T-helper 1 cell treated with Interleukin-12 subunit alpha and Interleukin-12 subunit beta and Interleukin-4 antibody, amounts not matched to agents 30 μg/mL and 1 μg/mL, for 36 hours (primary cell): ENCODE measurements around the gene KCNS1.

Experiments
- H3K27ac Mint-ChIP-seq: one replicate; pipeline ENCODE4 v1.8.0; 2021; ENCODE audit warnings: mild to moderate bottlenecking, mixed read lengths
- H3K27me3 Mint-ChIP-seq: one replicate; pipeline ENCODE4 v1.8.0; 2021; ENCODE audit warnings: low read depth, mixed read lengths
- H3K36me3 Mint-ChIP-seq: one replicate; pipeline ENCODE4 v1.8.0; 2021; ENCODE audit warnings: low read depth, mixed read lengths
- H3K4me1 Mint-ChIP-seq: one replicate; pipeline ENCODE4 v1.8.0; 2021; ENCODE audit warnings: low read depth, mixed read lengths
- H3K4me3 Mint-ChIP-seq: one replicate; pipeline ENCODE4 v1.8.0; 2021; ENCODE audit warnings: mild to moderate bottlenecking, moderate library complexity, mixed read lengths
- H3K9me3 Mint-ChIP-seq: one replicate; pipeline ENCODE4 v1.8.0; 2021; ENCODE audit warnings: mixed read lengths

The KCNS1 gene

GRCh38 chr20:45095805-45096238, 5.1 kb downstream of the KCNS1 start:
- no peak overlapping the region for H3K27ac Mint-ChIP-seq
- H3K4me1 Mint-ChIP-seq: peaks cover 6% of the 10 kb centered on the region
- H3K36me3 Mint-ChIP-seq: peaks cover 4% of the 10 kb centered on the region
- no peaks in the 10 kb centered on the region for H3K9me3 Mint-ChIP-seq
- no peak overlapping the region for H3K4me3 Mint-ChIP-seq
- peaks cover 35% of the 10 kb centered on the region for H3K27me3 Mint-ChIP-seq

DNA sequence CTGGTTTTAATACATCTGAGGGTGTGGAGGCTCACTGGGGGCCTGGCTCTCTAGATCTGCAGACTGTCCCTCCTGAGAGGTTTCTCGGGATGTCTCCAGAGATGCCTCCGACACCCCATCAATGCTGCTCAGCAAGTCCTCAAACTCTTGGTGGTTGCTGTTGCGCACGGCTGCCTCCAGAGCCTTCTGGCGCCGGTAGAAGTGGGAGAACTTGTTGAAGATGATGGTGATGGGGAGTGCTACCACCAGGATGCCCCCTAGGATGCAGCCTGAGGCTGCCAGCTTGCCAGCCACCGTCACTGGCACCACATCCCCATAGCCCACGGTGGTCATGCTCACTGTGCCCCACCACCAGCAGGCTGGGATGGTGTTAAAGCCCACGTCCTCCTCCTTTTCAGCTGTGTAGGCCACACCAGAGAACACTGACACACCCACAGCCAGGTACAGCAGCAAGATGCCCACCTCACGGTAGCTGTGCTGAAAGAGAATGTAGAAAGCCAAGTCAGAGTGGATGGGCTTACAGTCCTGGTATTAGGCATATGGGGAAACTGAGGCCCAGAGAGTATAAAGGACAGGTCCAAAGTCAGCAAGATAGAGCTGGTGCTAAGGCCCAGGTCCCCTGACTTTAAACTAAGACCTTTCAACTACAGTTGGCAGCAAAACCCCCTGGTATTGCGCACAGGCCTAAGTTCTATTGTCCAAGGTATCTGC, 5.9 kb downstream of the KCNS1 start:
- Mint-ChIP-seq H3K4me1 (peaks cover 6% of the 10 kb centered on the region), H3K27ac (no peak overlapping the region), H3K36me3 (peaks cover 5% of the 10 kb centered on the region), H3K27me3 (peaks cover 28% of the 10 kb centered on the region), H3K4me3 (no peak overlapping the region), H3K9me3 (no peaks in the 10 kb centered on the region)

GRCh38 chr20:45094201-45094600, 6.7 kb downstream of the KCNS1 start:
- Mint-ChIP-seq H3K36me3 (peaks cover 5% of the 10 kb centered on the region), H3K4me1 (peaks cover 6% of the 10 kb centered on the region), H3K27ac (no peak overlapping the region), H3K27me3 (peaks cover 20% of the 10 kb centered on the region), H3K9me3 (no peaks in the 10 kb centered on the region), H3K4me3 (no peak overlapping the region)

DNA sequence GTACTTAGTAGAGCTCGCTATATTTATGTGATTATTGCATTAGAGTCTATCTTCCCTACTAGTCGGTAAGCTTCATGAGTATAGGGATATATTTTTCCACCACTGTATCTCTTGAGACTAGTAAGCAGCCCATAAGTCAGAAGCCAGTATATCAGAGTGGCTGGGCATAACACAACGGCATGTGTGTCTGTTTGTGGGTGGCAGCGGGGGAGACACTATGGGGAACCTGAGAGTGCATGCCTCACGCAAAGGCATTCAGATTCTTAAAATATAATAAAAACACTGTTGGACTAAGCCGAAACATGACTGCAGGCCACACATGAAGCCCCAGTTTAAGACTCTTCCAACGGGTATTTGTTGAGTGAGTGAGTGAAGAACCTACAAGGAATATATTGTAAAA, 8.0 kb downstream of the KCNS1 start:
- Mint-ChIP-seq H3K4me3 (no peak overlapping the region), H3K9me3 (no peaks in the 10 kb centered on the region), H3K4me1 (peaks cover 6% of the 10 kb centered on the region), H3K36me3 (peaks cover 12% of the 10 kb centered on the region), H3K27me3 (peaks cover 13% of the 10 kb centered on the region), H3K27ac (no peak overlapping the region)

DNA sequence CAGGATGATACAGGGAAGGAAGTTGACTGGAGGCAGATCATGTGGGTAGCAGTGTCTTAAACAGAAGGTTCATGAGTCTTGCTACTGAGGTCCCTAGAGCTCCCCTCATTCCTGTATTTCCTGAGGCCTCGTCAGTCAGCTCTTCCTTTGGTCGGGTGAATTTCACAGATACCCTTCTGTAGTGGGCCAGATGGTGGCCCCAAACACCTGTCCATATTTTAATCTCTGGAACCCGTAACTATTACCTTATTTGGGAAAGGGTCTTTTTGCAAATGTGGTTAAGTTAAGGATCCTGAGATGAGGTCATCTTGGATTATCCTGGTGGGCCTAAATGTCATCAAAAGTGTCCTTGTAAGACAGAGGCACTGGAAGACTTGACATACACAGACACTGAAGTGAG, 9.6 kb downstream of the KCNS1 start:
- Mint-ChIP-seq H3K36me3 (peaks cover 17% of the 10 kb centered on the region), H3K27ac (no peak overlapping the region), H3K4me3 (no peak overlapping the region), H3K27me3 (peaks cover under 1% of the 10 kb centered on the region), H3K4me1 (peaks cover 5% of the 10 kb centered on the region), H3K9me3 (no peaks in the 10 kb centered on the region)

- Mint-ChIP-seq H3K27me3 (no peaks in the 10 kb centered on the region), H3K4me1 (peaks cover 9% of the 10 kb centered on the region), H3K9me3 (no peaks in the 10 kb centered on the region), H3K36me3 (peaks cover 26% of the 10 kb centered on the region), H3K4me3 (no peak overlapping the region), H3K27ac (no peak overlapping the region)
These were observed 10.4 kb downstream of the KCNS1 start for GRCh38 chr20:45090481-45090880.

- no peaks in the 10 kb centered on the region for H3K27me3 Mint-ChIP-seq
- no peak overlapping the region for H3K27ac Mint-ChIP-seq
- peaks cover 40% of the 10 kb centered on the region for H3K36me3 Mint-ChIP-seq
- H3K4me3 Mint-ChIP-seq: no peak overlapping the region
- H3K4me1 Mint-ChIP-seq: peaks cover 12% of the 10 kb centered on the region
- no peaks in the 10 kb centered on the region for H3K9me3 Mint-ChIP-seq
These were observed 12.7 kb downstream of the KCNS1 start for GRCh38 chr20:45088247-45088646.

DNA sequence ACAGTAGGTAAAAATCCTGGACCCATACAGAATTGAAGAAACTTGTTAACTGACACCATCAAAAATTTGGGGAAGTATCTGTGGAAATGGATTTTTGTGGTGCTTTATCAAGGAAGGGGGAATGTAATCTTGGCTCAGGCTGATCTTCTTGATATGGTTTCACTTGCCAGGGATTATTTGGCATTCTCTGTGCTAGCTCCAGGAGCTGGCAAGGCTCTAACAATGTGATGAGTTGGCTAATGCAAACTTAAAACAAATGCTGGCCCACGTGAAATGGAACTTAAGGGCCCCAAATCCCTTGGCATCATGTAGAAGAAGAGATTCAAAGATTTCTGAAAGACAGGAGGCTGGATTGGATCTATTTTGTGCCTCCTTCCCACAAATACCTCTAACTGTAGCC, 13.1 kb downstream of the KCNS1 start:
- Mint-ChIP-seq H3K27ac (no peak overlapping the region), H3K27me3 (no peaks in the 10 kb centered on the region), H3K36me3 (peaks cover 44% of the 10 kb centered on the region), H3K9me3 (peaks cover under 1% of the 10 kb centered on the region), H3K4me1 (peaks cover 12% of the 10 kb centered on the region), H3K4me3 (no peak overlapping the region)

- Mint-ChIP-seq H3K36me3 (peaks cover 50% of the 10 kb centered on the region), H3K27ac (no peak overlapping the region), H3K4me1 (peaks cover 12% of the 10 kb centered on the region), H3K4me3 (no peak overlapping the region), H3K9me3 (peaks cover 6% of the 10 kb centered on the region), H3K27me3 (no peaks in the 10 kb centered on the region)
These were observed 13.7 kb downstream of the KCNS1 start for GRCh38 chr20:45087097-45087790.

GRCh38 chr20:45085867-45086266, 15.1 kb downstream of the KCNS1 start:
- Mint-ChIP-seq H3K27me3 (no peaks in the 10 kb centered on the region), H3K9me3 (peaks cover 11% of the 10 kb centered on the region), H3K36me3 (peaks cover 60% of the 10 kb centered on the region), H3K4me3 (no peak overlapping the region), H3K27ac (peak overlapping the region; percentile 7), H3K4me1 (peaks cover 12% of the 10 kb centered on the region)

DNA sequence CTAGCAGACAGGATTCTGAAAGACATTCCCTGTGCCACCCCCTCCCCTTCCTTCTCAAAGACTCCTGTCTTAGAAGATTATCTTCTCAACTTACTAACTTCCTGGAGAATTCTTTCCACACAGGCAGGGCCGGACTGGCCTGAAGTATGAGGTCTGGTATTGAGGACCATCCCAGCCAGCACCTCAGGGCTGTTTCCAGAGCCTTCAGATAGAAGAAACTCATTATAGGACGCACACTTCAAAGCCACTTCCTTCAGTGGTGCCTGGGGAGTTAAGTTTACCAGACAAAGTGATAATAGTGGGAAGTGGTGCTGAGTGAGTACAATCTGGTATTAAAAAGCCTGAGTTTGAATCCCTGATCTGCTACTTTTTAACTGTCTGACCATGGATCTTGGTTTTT, 15.6 kb downstream of the KCNS1 start:
- H3K4me1 Mint-ChIP-seq: peaks cover 12% of the 10 kb centered on the region
- H3K9me3 Mint-ChIP-seq: peaks cover 11% of the 10 kb centered on the region
- H3K4me3 Mint-ChIP-seq: no peak overlapping the region
- H3K27me3 Mint-ChIP-seq: no peaks in the 10 kb centered on the region
- peaks cover 63% of the 10 kb centered on the region for H3K36me3 Mint-ChIP-seq
- H3K27ac Mint-ChIP-seq: no peak overlapping the region

DNA sequence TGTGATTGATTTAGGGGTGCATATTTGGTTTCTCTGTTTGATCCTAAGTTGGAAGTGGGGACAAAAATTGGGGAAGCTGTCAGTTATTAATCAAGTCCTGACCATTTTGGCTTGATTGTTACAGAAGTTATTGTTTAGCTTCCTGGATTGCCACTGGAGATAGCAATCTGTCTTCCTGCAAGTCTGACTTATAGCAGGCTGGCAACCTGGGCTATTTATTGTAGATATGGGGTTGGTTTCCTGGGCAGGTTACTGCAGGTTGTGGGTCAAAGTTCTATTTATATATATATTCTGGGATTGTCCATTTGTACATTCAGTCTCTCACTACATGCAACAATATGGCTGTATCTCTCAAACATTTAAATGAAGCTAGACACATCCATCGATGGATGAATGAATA, 17.8 kb downstream of the KCNS1 start:
- no peak overlapping the region for H3K4me3 Mint-ChIP-seq
- peaks cover 11% of the 10 kb centered on the region for H3K9me3 Mint-ChIP-seq
- H3K4me1 Mint-ChIP-seq: peaks cover 12% of the 10 kb centered on the region
- peaks cover 72% of the 10 kb centered on the region for H3K36me3 Mint-ChIP-seq
- no peaks in the 10 kb centered on the region for H3K27me3 Mint-ChIP-seq
- H3K27ac Mint-ChIP-seq: no peak overlapping the region

- Mint-ChIP-seq H3K36me3 (peaks cover 71% of the 10 kb centered on the region), H3K27me3 (no peaks in the 10 kb centered on the region), H3K4me3 (no peak overlapping the region), H3K27ac (no peak overlapping the region), H3K9me3 (peaks cover 11% of the 10 kb centered on the region), H3K4me1 (peaks cover 12% of the 10 kb centered on the region)
These were observed 18.5 kb downstream of the KCNS1 start for GRCh38 chr20:45082468-45082867.

DNA sequence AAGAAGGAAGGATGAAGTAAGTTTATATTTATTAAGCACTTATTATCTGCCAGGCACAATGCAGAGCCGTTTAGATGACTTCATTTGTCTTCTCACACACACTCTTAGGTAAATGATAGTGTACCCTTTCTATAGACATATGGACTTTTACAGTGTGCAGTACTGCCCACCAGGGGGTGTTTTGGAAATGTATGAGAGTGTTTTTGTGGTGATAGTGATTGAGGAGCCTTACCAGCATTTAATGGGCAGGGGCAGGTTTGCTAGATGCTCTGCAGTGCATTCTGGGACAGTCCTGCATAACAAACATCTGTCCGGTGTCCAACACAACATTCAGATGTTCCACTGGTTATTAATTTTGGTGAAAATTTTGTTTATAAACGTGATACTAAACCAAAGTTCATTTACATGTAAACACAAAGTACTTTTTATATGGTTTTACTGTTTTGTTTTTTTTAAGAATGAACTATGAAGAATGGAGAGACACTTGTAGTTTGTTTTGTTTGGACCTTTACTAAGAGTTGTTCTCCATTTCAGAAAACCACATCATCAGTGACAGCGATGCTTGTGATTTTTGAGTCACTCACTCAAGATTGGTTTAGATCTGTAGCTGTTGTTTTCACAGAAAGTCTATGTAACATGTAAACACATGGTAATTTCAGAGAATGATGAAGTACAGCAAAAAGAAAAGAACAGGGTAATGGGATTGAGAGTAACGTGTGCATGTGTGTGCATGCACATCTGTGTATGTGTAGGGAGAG, 19.9 kb downstream of the KCNS1 start:
- H3K9me3 Mint-ChIP-seq: peaks cover 11% of the 10 kb centered on the region
- peaks cover 7% of the 10 kb centered on the region for H3K4me1 Mint-ChIP-seq
- peaks cover 75% of the 10 kb centered on the region for H3K36me3 Mint-ChIP-seq
- peak overlapping the region; percentile 13 for H3K27ac Mint-ChIP-seq
- H3K4me3 Mint-ChIP-seq: no peak overlapping the region
- H3K27me3 Mint-ChIP-seq: no peaks in the 10 kb centered on the region

GRCh38 chr20:45077559-45077958, 23.4 kb downstream of the KCNS1 start:
- Mint-ChIP-seq H3K4me3 (no peak overlapping the region), H3K27me3 (no peaks in the 10 kb centered on the region), H3K27ac (no peak overlapping the region), H3K9me3 (peaks cover 7% of the 10 kb centered on the region), H3K36me3 (peaks cover 63% of the 10 kb centered on the region), H3K4me1 (peaks cover 7% of the 10 kb centered on the region)
